A549 (cell line): ENCODE results near the gene ANTXR1.

Experiments used
- BHLHE40 ChIP-seq: IDR thresholded peaks from 2 replicates; pipeline ENCODE4 v1.6.1; 2012; ENCODE audit warnings: low read depth, low read length, inconsistent platforms
- CHD2 ChIP-seq: fragments of 150-350 bp; IDR thresholded peaks from 2 replicates; pipeline ENCODE4 v1.6.1; 2014; ENCODE audit warnings: low read length; ENCODE audit not compliant: partially characterized antibody
- ELK1 ChIP-seq: fragments of 150-350 bp; IDR thresholded peaks from 2 replicates; pipeline ENCODE4 v1.6.1; 2014; ENCODE audit warnings: low read depth, mild to moderate bottlenecking, low read length
- KDM5A ChIP-seq: fragments of 200-600 bp; sonication (generic); IDR thresholded peaks from 2 replicates; pipeline ENCODE4 v1.6.1; 2016; ENCODE audit warnings: antibody characterized with exemption, mild to moderate bottlenecking
- MAX ChIP-seq: IDR thresholded peaks from 2 replicates; pipeline ENCODE4 v1.6.1; 2012
- MYC ChIP-seq: IDR thresholded peaks from 2 replicates; pipeline ENCODE4 v1.6.1; 2012; ENCODE audit warnings: mild to moderate bottlenecking, inconsistent platforms, low read length, improper control_type of control experiment, borderline replicate concordance
- POLR2A ChIP-seq: IDR thresholded peaks from 2 replicates; pipeline ENCODE4 v1.6.1; 2012; ENCODE audit warnings: mild to moderate bottlenecking, low read length
- RAD21 ChIP-seq, 2 experiments: fragments of >200 bp in 1 of 2; sonication (Bioruptor Twin) in 1 of 2; formaldehyde crosslinking in 1 of 2; IDR thresholded peaks in 1 of 2; conservative IDR thresholded peaks in 1 of 2; 2 replicates in 1 of 2; 3 replicates in 1 of 2; pipeline ENCODE4 v1.6.1; 2012 to 2018; ENCODE audit warnings: inconsistent platforms in 1 of 2
- REST ChIP-seq: fragments of 200-600 bp; sonication (generic); IDR thresholded peaks from 2 replicates; pipeline ENCODE4 v1.6.1; 2016; ENCODE audit warnings: antibody characterized with exemption, mild to moderate bottlenecking, moderate library complexity
- TP53 ChIP-seq: fragments of 250-450 bp; sonication (Bioruptor Pico); IDR thresholded peaks from 2 replicates; pipeline ENCODE4 v1.5.0; 2021; ENCODE audit warnings: mild to moderate bottlenecking, moderate library complexity
- USF2 ChIP-seq: fragments of 450-650 bp; IDR thresholded peaks from 2 replicates; pipeline ENCODE4 v1.6.1; 2014; ENCODE audit warnings: antibody characterized with exemption
- ZSCAN20 ChIP-seq: fragments of 250-450 bp; sonication (Bioruptor Pico); IDR thresholded peaks from 2 replicates; pipeline ENCODE4 v1.8.0; 2022; ENCODE audit warnings: mild to moderate bottlenecking, moderate library complexity
- TF ChIP-seq, protein P1 (sequence below): fragments of >200 bp; sonication (Bioruptor Twin); formaldehyde crosslinking; IDR thresholded peaks from 3 replicates; pipeline ENCODE4 v1.5.1; 2016
- TF ChIP-seq, protein P2 (sequence below): IDR thresholded peaks from 2 replicates; pipeline ENCODE4 v1.6.1; 2012; ENCODE audit warnings: low read depth, borderline replicate concordance

- TF ChIP-seq TP53 (CRISPR knock-in tag) (no peak), RAD21 (conservative IDR thresholded peaks at IDR 0.05 in 1 of 2, IDR thresholded peaks at IDR 0.05 in 1 of 2) (no peak), MAX (no peak), REST (no peak), KDM5A (no peak), BHLHE40 (no peak), POLR2A (no peak), ELK1 (no peak), ZSCAN20 (CRISPR knock-in tag) (no peak), MYC (no peak), USF2 (no peak), CHD2 (no peak)
- TF ChIP-seq, protein P1, sequence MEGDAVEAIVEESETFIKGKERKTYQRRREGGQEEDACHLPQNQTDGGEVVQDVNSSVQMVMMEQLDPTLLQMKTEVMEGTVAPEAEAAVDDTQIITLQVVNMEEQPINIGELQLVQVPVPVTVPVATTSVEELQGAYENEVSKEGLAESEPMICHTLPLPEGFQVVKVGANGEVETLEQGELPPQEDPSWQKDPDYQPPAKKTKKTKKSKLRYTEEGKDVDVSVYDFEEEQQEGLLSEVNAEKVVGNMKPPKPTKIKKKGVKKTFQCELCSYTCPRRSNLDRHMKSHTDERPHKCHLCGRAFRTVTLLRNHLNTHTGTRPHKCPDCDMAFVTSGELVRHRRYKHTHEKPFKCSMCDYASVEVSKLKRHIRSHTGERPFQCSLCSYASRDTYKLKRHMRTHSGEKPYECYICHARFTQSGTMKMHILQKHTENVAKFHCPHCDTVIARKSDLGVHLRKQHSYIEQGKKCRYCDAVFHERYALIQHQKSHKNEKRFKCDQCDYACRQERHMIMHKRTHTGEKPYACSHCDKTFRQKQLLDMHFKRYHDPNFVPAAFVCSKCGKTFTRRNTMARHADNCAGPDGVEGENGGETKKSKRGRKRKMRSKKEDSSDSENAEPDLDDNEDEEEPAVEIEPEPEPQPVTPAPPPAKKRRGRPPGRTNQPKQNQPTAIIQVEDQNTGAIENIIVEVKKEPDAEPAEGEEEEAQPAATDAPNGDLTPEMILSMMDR = no peak
- TF ChIP-seq, protein P2, sequence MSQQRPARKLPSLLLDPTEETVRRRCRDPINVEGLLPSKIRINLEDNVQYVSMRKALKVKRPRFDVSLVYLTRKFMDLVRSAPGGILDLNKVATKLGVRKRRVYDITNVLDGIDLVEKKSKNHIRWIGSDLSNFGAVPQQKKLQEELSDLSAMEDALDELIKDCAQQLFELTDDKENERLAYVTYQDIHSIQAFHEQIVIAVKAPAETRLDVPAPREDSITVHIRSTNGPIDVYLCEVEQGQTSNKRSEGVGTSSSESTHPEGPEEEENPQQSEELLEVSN = no peak
Measured at GRCh38 chr2:69156624-69157023, 143.6 kb downstream of the ANTXR1 start.
